Pulmonary artery endothelial cell (primary cell): ENCODE results near the gene KHDRBS2. TPM values are rescaled to one million over a fixed set of nuclear protein-coding genes. Genes with fewer than 3 reads are reported as not detected.

Source experiments
- DNase-seq: peaks from one replicate; pipeline ENCODE4 v3.0.0-alpha.2; 2011; ENCODE audit warnings: low read depth, low spot score
- total RNA-seq: library from RNA; depleted of rRNA; stranded (reverse); fragments of >200 nt; gene quantifications from 2 replicates; pipeline ENCODE4 v1.2.3, GENCODE V29; 2014

KHDRBS2 gene
- total RNA-seq, 1 donor from 2014 or later, result not detected

GRCh38 chr6:62175195-62175594 lies 110.8 kb downstream of the KHDRBS2 start:
- DNase-seq, result no peak

- DNase-seq, result no peak
Measured at GRCh38 chr6:62174548-62174947, 111.5 kb downstream of the KHDRBS2 start.

- DNase-seq, result no peak
Measured at GRCh38 chr6:62167736-62168135, 118.3 kb downstream of the KHDRBS2 start.

GRCh38 chr6:62162858-62163257 lies 123.2 kb downstream of the KHDRBS2 start:
- DNase-seq, result no peak

- DNase-seq, result no peak
Measured at GRCh38 chr6:62152796-62153195, 133.2 kb downstream of the KHDRBS2 start.

- DNase-seq, result no peak
Measured at GRCh38 chr6:62150048-62150663, 135.9 kb downstream of the KHDRBS2 start.

GRCh38 chr6:62146954-62147853 lies 138.8 kb downstream of the KHDRBS2 start:
- no peak for DNase-seq

- no peak for DNase-seq
Measured at GRCh38 chr6:62129127-62129526, 156.9 kb downstream of the KHDRBS2 start.

- DNase-seq, result no peak
Measured at GRCh38 chr6:62119401-62119800, 166.6 kb downstream of the KHDRBS2 start.

GRCh38 chr6:62103186-62103859 lies 182.7 kb downstream of the KHDRBS2 start:
- DNase-seq, result no peak

- DNase-seq, result no peak
Measured at GRCh38 chr6:62102387-62102786, 183.6 kb downstream of the KHDRBS2 start.

GRCh38 chr6:62090442-62091229 lies 195.4 kb downstream of the KHDRBS2 start:
- DNase-seq, result no peak

- no peak for DNase-seq
Measured at GRCh38 chr6:62089781-62090180, 196.2 kb downstream of the KHDRBS2 start.

GRCh38 chr6:62086047-62086446 lies 200.0 kb downstream of the KHDRBS2 start:
- no peak for DNase-seq

- DNase-seq, result no peak
Measured at GRCh38 chr6:62075869-62076268, 210.2 kb downstream of the KHDRBS2 start.

- no peak for DNase-seq
Measured at GRCh38 chr6:62059901-62060300, 226.1 kb downstream of the KHDRBS2 start.

GRCh38 chr6:62057300-62057699 lies 228.7 kb downstream of the KHDRBS2 start:
- no peak for DNase-seq

- no peak for DNase-seq
Measured at GRCh38 chr6:62045502-62045901, 240.5 kb downstream of the KHDRBS2 start.

- no peak for DNase-seq
Measured at GRCh38 chr6:62043084-62043483, 242.9 kb downstream of the KHDRBS2 start.

GRCh38 chr6:62042429-62042828 lies 243.6 kb downstream of the KHDRBS2 start:
- no peak for DNase-seq

- DNase-seq, result no peak
Measured at GRCh38 chr6:62039605-62040004, 246.4 kb downstream of the KHDRBS2 start.
